MV-4-11 (cell line): Measurements from ENCODE around the gene ISX.

Experiments
- DNase-seq: peaks from one replicate; lab custom pipeline; 2025; lab: John Stamatoyannopoulos, UW

The ISX gene

DNA sequence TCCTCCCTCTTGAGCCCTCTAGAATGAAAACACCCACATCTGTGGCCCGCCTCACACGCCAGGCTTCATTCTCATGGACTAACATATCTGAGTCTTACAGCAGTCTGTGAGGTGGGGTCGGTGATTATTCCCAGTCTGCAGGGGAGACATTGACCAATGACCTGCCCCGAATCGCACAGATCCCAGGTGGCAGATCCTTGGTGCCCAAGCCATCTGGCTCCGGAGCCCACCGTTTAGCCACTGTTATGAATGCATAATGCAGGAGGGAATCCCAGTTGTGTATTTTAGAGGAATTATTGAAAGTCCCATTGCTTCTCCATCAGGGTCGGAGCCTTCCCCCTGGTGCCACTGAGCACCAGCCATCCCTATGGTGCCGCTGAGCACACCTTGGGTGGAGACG is 47.4 kb downstream of the ISX start:
- no peak for DNase-seq

DNA sequence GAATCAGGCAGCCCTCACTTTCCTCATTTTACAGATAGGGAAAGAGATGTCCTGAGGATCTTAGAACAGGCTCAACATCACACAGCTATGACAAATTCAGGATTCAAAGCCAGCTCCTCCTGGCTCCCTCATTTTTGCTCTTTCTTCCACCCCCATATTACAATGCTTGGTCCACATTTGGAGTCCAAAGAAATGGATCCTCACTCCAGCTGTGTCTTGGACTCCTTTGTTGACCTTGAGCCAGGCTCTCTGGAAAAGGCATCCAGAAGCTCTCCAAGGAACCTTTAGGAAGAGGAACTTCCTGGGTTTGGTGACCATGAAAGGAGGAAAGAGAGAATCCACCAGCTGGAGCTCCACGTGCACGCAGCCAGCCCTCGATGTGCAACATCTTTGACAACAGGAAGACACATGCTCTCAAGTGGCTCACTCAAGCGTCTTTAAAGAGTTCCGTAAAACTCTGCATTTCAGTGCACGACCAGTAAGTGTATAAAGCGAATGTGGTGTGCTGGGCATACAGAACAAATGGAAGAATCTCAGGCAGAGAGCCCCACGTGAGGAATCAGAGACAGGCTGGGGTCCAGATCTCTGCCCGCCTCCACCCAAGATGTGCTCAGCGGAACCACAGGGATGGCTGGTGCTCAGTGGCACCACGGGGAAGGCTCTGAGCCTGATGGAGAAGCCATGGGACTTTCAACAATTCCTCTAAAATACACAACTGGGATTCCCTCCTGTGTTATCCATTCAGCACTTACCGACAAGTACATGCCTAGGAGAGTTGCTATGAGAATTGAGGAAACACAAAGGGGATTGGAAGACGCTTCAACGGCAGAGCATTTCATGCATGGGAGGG is 48.4 kb downstream of the ISX start:
- no peak for DNase-seq

DNA sequence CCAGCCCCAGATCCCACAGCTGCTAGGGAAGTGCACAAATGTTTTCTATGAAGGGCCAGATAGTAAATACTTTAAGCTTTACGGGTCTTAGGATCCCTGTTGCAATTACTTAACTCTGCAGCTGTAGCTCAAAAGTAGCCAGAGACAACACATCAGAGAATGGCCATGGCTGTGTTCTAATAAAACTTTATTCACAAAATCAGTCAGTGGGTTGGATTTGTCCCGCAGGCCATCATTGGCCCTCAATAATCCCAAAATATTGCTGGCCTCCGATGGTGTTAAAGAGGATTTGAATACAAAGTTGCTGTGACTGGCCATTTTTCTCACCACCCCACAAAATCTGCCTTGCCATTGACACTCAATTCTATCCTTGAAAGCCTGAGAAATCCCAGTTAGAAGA is 49.6 kb downstream of the ISX start:
- DNase-seq = no peak

DNA sequence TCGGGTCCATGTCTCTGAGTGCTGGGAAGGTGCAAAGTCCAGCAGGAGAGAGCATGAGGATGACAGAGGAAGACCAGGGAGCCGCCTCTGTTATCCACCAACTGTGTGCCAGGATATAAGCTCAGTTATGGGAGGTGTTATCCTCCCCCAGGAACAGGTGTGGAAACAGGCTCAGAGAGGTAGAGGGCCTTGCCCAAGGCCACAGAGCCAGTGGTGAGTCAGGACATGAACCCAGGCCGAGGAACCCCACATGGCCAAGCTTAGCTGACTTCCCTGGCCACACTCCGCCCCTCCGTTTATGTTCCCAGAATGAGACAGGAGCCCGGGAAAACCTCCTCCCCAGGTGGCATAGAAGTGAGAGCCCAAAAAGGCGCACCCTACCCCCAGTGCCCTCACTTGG is 50.3 kb downstream of the ISX start:
- DNase-seq = no peak

DNA sequence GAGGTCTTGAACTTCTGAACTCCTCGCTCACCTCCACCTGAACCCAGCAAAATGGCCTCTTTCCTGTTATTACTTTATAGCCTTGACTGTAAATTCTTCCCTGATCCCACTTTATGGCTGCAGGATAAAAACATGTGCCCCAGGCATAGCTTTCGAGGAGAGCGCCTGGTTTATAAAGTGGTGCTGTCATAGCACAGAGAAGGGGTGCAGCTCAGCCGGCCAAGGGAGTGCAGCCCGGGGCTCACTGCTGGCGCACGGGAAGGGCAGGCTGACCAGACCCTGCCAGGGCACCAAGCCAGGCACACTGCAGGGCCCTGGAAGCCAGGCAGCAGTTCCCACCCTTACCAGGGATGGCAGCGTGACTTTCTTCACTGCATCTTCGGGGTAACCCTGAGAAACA is 50.9 kb downstream of the ISX start:
- no peak for DNase-seq

DNA sequence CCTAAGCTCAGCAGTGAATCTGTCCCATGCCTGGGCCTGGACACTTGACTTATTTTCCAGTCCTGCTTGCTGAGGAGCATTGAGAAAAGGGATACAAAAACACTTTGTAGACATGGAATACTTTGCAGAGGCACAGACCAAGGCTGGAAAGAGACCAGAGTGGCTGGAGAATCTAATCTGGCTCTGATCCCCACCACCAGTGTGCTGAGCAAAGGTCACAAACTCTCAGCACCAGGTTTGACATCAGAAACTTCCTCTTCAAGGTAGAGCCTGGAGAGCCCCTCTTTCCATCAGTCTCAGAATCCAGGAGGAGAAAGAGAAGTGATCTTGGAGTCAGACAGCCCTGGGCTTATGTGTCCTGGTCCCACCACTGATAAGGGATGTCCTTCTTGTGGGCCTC is 53.5 kb downstream of the ISX start:
- DNase-seq = no peak

DNA sequence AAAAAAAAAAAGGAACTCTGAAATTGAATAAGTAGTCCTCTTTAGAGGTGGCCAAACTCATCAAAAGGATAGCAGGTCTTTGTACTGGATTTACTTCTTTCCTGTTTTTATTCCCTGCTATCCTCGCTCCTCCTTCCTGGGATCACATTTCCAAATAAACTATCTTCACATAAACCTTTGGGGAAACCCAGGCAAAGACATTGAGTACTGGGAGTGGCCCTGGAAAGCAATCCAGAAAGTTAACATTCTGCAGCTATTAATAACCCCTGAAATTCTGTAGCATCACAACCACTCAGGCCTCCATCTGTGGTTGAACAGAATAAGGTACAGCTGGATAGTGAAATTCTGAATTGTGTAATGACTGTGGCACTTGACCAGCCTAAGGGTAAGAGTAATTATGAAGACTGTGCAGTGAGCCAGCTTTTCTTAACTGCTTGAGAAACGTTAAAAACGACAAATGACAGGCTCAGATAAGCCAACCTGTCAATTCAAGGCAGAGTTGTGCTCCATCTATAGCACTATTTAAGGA is 58.8 kb downstream of the ISX start:
- DNase-seq = peak; percentile 20

DNA sequence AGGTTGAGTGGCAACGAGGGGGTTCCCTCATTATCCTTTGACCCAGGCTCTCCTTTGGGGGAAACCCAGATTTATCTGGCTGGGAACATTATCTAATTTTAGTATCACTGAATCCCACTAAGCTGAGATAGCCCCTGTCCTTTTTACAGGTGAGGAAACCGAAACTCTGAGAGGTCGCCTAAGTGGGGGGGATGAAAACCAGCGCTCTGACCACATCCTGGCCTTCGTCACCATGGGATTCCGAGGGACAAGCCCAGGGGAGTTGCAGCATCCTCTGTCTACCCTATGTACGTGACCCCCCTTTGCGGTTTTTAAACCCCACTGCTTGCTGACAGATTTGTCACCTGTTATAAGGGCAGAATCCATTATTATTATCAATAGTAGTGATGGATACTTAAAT is 61.0 kb downstream of the ISX start:
- DNase-seq = no peak

DNA sequence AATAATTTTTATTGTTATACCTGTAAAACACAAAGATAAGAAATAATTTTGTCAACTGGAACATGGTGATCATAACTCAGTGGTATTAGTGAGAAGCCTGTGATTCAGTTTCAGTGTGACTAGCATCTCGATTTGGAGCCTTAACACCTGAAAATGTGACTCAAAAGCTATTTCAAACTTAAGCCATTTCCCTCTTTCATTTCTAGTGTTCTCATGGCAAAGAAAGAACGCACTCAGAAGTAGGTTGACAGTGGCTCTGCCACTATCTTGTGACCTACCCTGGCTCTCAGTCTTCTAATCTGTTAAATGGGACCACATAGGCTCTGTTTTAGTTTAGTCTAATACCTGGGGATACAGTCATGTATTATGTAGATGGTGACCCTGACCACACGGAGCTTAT is 62.7 kb downstream of the ISX start:
- no peak for DNase-seq

DNA sequence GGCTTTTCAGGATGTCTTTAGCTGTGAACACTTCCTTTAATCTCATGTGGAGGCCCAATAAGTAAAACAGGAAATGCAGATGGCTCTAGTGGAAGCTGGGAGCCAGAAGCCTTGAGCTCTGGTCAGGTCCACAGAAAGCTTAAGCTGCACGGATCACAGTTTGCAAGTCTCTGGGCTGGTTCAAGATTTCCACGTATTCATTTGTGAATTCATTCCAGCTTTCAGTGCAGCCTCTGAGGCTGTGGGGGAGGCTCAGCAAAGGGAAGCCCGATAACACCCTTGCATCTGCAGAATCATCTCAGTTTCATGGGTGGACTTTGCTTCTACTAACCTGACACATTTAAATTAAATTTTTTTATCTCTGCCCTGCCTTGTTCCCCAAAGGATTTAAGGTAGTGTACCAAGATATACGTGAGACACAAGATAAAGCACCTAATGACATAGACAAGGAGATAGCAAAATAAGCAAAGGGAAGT is 65.6 kb downstream of the ISX start:
- DNase-seq = peak; percentile 78

DNA sequence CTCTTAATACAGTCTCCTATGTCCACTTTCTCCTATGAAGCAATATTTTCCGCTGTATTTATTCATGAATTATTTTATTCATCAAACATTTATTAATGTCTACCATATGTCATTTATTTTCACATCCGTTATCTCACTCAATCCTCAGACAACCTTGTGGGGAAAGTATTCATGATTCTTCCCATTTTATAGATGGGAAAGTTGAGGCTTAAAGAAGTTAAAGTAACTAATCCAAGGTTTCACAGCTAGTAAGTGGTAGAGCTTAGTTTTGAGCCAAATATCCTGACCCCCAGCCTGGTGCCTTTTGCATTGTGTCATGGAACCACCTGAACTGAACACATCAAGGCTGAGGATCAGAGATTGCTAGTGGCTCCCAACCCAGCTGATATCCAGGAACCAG is 66.6 kb downstream of the ISX start:
- no peak for DNase-seq

DNA sequence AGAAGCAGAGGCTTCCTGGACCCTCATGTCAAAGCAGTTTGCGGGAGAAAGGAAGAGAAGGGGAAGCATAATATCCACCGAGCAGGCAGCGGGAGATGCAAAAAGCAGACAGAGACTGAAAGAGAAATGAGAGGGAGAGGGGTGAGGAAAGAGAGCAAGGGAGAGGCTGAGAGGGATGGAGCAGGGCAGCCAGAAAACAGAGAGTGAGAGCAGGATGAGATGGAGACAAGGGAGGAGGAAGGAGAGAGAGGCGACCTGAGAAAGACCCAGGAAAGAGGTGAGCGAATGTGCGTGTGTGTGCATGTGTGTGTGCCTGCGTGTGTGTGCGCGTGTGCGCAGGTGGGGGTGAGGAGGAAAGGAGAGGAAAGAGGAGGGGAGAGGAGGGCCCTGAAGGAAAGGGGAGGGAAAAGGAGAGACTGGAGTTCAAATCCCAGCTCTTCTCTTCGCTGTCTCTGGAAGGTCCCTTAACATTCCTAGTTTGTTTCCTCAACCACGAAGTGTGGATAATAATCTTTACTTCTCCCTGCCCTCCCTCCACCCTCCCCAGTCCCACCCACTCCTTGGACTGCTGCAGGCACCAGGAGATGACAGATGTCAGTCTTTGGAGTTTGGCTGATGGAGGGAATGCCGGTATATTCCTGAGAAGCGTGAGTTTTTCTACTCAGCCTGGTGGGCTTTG is 67.9 kb downstream of the ISX start:
- DNase-seq = no peak

DNA sequence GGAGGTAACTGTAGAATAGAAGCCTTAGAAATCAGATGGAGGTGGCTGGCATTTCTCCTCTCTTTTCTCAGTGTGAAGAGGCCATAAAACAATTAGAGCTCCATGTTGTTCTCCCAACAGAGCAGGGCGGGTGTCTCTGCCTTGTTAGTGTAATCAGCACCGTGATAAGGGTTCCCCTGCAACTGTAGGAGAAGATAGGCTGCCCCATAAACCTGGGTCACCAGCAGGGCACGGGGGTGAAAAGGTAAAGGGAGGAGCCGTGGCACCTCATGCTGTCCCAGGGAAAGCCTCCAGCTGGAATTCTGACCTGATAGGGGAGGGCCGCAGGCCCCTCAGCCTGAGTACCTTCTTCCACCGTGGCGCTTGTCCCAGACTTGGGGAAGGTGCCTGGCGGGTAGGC is 68.7 kb downstream of the ISX start:
- no peak for DNase-seq

DNA sequence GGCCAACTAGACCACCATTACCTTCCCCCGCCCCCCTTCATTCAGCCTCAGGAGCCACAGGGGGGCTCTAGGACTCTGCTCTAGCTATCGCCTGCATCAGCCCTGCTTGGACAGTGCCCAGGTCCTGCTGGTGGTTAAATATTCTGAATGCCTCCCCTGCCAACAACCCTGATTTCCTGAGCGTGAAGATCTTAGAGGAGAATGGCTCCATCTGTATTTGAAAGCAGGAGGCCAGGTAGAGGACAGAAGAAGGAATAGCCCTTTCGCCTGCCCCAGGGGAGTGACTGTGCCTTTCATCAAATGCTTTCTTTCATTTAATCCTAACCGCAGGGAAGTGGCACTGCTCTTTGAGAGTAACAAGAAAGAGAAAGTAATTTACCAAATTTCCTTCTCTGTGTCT is 69.2 kb downstream of the ISX start:
- no peak for DNase-seq
